ENCODE data around the gene ANXA6.

DNA sequence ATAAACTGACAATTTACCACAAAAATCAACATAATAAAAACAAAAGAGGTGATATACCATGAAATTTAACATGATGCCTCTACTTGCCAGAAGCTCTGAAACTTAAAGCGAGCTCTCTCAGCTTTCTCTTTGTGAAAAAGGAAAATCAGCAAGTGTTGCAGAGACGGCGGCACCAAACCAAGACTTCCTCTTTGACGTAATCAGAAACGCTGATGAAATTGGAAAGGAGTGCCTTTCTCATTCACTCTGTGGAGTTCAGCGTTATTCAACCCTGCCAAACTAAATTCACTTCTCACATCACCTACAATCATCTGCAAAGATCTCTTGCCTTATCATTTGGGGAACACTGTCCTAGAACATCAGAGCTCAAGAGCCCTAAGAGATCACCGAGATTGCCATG is 32.2 kb downstream of the ANXA6 start:
- TF ChIP-seq, protein P1, sequence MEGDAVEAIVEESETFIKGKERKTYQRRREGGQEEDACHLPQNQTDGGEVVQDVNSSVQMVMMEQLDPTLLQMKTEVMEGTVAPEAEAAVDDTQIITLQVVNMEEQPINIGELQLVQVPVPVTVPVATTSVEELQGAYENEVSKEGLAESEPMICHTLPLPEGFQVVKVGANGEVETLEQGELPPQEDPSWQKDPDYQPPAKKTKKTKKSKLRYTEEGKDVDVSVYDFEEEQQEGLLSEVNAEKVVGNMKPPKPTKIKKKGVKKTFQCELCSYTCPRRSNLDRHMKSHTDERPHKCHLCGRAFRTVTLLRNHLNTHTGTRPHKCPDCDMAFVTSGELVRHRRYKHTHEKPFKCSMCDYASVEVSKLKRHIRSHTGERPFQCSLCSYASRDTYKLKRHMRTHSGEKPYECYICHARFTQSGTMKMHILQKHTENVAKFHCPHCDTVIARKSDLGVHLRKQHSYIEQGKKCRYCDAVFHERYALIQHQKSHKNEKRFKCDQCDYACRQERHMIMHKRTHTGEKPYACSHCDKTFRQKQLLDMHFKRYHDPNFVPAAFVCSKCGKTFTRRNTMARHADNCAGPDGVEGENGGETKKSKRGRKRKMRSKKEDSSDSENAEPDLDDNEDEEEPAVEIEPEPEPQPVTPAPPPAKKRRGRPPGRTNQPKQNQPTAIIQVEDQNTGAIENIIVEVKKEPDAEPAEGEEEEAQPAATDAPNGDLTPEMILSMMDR (IDR thresholded peaks at IDR 0.05; ENCODE audit: borderline replicate concordance, extremely low read depth, low read length, poor library complexity, severe bottlenecking) = no peak
- TF ChIP-seq EZH2 (IDR thresholded peaks at IDR 0.05; ENCODE audit: borderline replicate concordance, low read depth, low read length, severe bottlenecking) = no peak
